Fibroblast of villous mesenchyme (primary cell): ENCODE data around the gene CACNA1D. TPM values are rescaled to one million over a fixed set of nuclear protein-coding genes. Genes with fewer than 3 reads are reported as not detected.

ENCODE experiments used
- DNase-seq: peaks from one replicate; pipeline ENCODE4 v3.0.0-alpha.2; 2010; ENCODE audit warnings: low read depth
- H3K4me3 ChIP-seq: 2 replicates; pipeline ENCODE4 v1.5.1; 2011; ENCODE audit warnings: low read depth, mild to moderate bottlenecking, low read length
- CTCF ChIP-seq: IDR thresholded peaks from 2 replicates; pipeline ENCODE4 v1.5.1; 2012; ENCODE audit warnings: low read depth, mild to moderate bottlenecking, low read length; ENCODE audit not compliant: insufficient read depth
- total RNA-seq: library from RNA; depleted of rRNA; stranded (reverse); fragments of >200 nt; gene quantifications from 2 replicates; pipeline ENCODE4 v1.2.3, GENCODE V29; 2012

The CACNA1D gene
- total RNA-seq, 1 donor = not detected

- no peak overlapping the region for H3K4me3 ChIP-seq
- no peak for TF ChIP-seq CTCF
- no peak for DNase-seq
Measured at GRCh38 chr3:53641397-53641796, 147.0 kb downstream of the CACNA1D start.

GRCh38 chr3:53642211-53642610 lies 147.8 kb downstream of the CACNA1D start:
- no peak overlapping the region for H3K4me3 ChIP-seq
- no peak for TF ChIP-seq CTCF
- no peak for DNase-seq

DNA sequence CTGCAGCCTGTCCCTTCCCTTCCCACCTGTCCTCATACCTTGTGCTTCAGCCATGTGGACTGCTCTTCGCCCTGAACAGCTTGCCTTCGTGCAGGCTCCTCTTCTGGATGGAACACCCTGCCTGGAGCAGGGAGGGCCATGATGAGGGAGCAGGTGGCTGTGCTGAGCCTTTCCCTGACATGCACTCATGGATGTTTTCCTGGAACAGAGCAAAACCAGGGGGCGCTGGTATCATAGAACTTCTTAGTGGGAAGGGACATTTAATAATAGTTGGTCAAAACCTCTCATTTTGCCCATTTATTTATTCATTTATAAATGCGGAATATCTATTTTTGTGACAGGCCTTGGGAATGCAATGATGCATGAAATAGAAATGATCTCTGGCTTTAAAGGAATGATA lies 149.3 kb downstream of the CACNA1D start:
- no peak for DNase-seq
- H3K4me3 ChIP-seq = no peak overlapping the region
- no peak for TF ChIP-seq CTCF

GRCh38 chr3:53645754-53646153 lies 151.3 kb downstream of the CACNA1D start:
- H3K4me3 ChIP-seq = no peak overlapping the region
- no peak for TF ChIP-seq CTCF
- no peak for DNase-seq

- H3K4me3 ChIP-seq = no peak overlapping the region
- no peak for DNase-seq
- TF ChIP-seq CTCF = no peak
Measured at GRCh38 chr3:53646723-53647122, 152.3 kb downstream of the CACNA1D start.

DNA sequence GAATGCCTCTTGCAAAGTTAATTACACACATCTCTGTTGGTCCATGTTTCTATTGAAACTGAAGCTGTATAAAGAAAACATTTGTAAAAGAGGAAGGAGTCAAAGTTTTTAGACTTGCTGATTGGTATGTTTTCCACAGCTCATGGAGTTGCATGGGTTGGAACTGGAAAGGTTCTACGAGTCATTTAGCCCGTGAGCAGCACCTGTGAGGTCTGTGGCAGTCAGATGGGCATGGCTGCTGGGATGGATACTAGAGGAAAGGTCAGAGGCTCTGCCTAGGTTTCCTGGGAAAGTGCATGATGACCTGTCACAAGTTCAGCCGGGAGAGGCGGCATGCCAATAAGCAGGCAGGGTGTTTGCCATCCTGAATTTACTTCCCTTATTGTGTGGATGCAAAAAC lies 155.4 kb downstream of the CACNA1D start:
- DNase-seq = no peak
- no peak overlapping the region for H3K4me3 ChIP-seq
- no peak for TF ChIP-seq CTCF

DNA sequence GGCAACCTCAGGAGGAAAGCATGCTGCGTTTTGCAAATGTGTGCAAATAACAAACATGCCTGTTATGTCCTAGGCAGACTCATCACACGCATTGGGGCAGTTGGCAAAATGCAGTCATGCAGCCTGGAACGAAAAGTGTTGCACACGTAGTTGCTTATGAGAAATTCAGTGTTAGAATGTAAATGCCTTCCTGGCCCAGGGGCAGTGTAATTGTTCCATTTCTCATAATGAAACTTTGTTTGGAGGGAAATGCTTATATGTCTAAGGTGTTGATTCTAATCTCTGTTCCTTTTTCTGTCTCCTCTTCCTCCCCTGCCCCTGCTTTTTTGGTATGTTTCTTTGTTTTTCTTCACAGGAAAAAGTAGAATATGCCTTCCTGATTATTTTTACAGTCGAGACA lies 156.0 kb downstream of the CACNA1D start:
- no peak for TF ChIP-seq CTCF
- H3K4me3 ChIP-seq = no peak overlapping the region
- no peak for DNase-seq
